DOHH2 (cell line): Measurements from ENCODE around the gene SLX4.

Source experiments
- EZH2phosphoT487 ChIP-seq: fragments of 200-600 bp; sonication (generic); IDR thresholded peaks from 2 replicates; pipeline ENCODE4 v1.6.1; 2017; ENCODE audit warnings: borderline replicate concordance, mild to moderate bottlenecking, antibody characterized with exemption, low read length, moderate library complexity, mixed read lengths
- TF ChIP-seq, protein P1 (sequence below): fragments of 200-600 bp; sonication (generic); IDR thresholded peaks from one replicate; pipeline ENCODE4 v1.5.1; 2014; ENCODE audit warnings: antibody characterized with exemption, mild to moderate bottlenecking, low read depth, low read length; ENCODE audit not compliant: poor library complexity, severe bottlenecking

DNA sequence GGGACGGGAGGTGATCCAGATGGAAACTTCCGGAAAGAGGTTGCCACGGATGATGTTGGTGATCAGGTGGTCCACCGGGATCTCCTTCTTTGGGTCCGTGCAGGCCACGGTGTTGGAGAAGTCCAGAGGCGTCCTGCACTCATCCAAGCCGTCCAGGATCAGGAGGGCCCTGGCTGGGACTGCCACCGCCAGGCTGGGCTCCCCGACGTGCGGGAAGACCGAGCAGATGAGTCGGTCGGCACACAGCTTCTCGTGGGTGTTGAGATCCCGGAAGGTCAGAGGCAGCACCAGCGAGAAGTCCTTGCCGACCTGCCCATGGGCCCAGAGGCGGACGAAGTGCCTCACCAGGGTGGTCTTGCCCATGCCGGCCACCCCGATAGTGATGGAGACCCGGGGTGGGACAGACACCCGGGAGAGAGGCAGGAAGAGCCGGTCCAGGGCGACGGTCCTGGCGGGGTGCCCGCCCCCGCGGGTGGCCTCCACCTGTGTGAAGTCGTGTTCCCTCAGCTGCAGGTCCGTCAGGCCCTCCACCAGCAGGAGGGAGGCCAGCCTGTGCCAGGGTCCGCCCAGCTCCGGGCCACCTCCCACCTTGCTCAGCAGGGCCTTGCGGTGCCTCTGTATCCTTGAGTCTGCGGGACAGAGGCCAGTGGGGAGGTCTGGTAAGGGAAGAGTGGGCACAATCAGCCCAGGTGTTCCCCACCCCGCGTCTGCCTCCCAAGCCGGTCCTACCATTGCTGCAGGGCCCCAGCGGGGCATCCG lies 47.1 kb downstream of the SLX4 start:
- TF ChIP-seq, protein P1, sequence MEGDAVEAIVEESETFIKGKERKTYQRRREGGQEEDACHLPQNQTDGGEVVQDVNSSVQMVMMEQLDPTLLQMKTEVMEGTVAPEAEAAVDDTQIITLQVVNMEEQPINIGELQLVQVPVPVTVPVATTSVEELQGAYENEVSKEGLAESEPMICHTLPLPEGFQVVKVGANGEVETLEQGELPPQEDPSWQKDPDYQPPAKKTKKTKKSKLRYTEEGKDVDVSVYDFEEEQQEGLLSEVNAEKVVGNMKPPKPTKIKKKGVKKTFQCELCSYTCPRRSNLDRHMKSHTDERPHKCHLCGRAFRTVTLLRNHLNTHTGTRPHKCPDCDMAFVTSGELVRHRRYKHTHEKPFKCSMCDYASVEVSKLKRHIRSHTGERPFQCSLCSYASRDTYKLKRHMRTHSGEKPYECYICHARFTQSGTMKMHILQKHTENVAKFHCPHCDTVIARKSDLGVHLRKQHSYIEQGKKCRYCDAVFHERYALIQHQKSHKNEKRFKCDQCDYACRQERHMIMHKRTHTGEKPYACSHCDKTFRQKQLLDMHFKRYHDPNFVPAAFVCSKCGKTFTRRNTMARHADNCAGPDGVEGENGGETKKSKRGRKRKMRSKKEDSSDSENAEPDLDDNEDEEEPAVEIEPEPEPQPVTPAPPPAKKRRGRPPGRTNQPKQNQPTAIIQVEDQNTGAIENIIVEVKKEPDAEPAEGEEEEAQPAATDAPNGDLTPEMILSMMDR: no peak
- TF ChIP-seq EZH2phosphoT487: no peak
